NCI-H345 treated with DMSO at 0.1 percent for 48 hours (cell line): ENCODE results near the gene TGM1.

Experiments used
- DNase-seq: peaks from one replicate; lab custom pipeline; 2025; ENCODE audit not compliant: unreplicated experiment; lab: John Stamatoyannopoulos, UW

TGM1 gene

GRCh38 chr14:24271134-24271833, 8.3 kb upstream of the TGM1 start, which contains the start of gene RABGGTA:
Gene RABGGTA, minus strand, starts transcription at chr14:24271597. Its CDS starts 482 bp downstream, at chr14:24271115.
- peak; percentile 91 for DNase-seq

- DNase-seq = no peak
These were observed 7.7 kb upstream of the TGM1 start for GRCh38 chr14:24270537-24271133.

- DNase-seq = no peak
These were observed 7.0 kb upstream of the TGM1 start for GRCh38 chr14:24269910-24270536.

GRCh38 chr14:24269368-24269767, 6.4 kb upstream of the TGM1 start:
- no peak for DNase-seq

GRCh38 chr14:24268225-24268624, 5.2 kb upstream of the TGM1 start:
- DNase-seq = no peak

GRCh38 chr14:24267516-24267915, 4.5 kb upstream of the TGM1 start:
- DNase-seq = no peak

GRCh38 chr14:24266344-24267244, 3.6 kb upstream of the TGM1 start:
- no peak for DNase-seq

GRCh38 chr14:24264298-24264697, 1.3 kb upstream of the TGM1 start:
- no peak for DNase-seq

GRCh38 chr14:24263848-24264247, 871 bp upstream of the TGM1 start:
- no peak for DNase-seq

- DNase-seq = no peak
These were observed 1.0 kb downstream of the TGM1 start for GRCh38 chr14:24261969-24262327.

GRCh38 chr14:24261256-24261968, 1.6 kb downstream of the TGM1 start:
- no peak for DNase-seq

GRCh38 chr14:24260780-24261157, 2.2 kb downstream of the TGM1 start:
- no peak for DNase-seq

- no peak for DNase-seq
These were observed 2.8 kb downstream of the TGM1 start for GRCh38 chr14:24260026-24260779.

GRCh38 chr14:24259282-24260025, 3.5 kb downstream of the TGM1 start:
- no peak for DNase-seq

- no peak for DNase-seq
These were observed 4.3 kb downstream of the TGM1 start for GRCh38 chr14:24258548-24259265.

GRCh38 chr14:24258119-24258518, 4.9 kb downstream of the TGM1 start:
- no peak for DNase-seq

GRCh38 chr14:24256960-24257359, 6.0 kb downstream of the TGM1 start:
- no peak for DNase-seq

GRCh38 chr14:24255931-24256711, 6.9 kb downstream of the TGM1 start:
- no peak for DNase-seq
